GM20000 (cell line): Measurements from ENCODE around the gene FYN.
"Not testable (repeated sequence)": the region's sequence is repeated elsewhere in the genome, so short reads cannot be mapped to it uniquely, and the experiment has no call there.

Experiments
- DNase-seq: peaks from one replicate; pipeline ENCODE4 v3.0.0; 2012; ENCODE audit warnings: low spot score
- TF ChIP-seq, protein P1 (sequence below): IDR thresholded peaks from 2 replicates; pipeline ENCODE4 v1.5.1; 2012; ENCODE audit warnings: mild to moderate bottlenecking, control low read depth; ENCODE audit errors: extremely low read depth, missing control alignments

Gene FYN

DNA sequence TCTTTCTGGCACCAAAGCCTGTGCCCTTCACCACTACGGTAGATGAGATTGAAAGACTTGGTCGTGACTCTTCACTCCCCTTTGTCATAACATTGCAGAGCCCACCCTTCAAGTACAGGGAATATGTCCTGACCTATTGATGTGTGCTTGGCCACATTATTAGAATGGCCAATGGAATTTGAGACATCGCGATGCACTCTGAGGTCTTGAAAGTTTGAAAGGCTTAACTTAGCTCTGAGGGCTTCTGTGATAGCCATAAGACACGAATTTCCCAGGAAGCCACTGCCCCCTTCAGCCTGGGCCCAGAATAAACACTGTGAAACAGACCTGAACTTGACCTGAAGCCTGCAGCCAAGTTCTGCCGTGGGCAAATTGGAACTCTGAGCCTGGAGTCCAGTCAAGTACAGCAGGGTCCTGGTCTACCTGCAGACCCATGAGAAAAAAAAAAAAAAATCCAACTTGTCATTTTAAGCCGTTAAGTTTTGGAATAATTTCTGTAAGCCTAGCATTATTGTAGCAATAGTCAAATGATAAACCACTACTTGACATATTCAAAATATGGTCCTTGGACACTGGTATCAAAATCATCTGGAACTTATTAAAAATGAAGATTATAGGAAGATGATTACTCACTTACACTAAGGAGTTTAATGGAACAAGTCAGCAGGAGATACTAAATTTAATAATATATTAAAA, 230.6 kb downstream of the FYN start:
- DNase-seq, result peak; percentile 60
- TF ChIP-seq, protein P1, sequence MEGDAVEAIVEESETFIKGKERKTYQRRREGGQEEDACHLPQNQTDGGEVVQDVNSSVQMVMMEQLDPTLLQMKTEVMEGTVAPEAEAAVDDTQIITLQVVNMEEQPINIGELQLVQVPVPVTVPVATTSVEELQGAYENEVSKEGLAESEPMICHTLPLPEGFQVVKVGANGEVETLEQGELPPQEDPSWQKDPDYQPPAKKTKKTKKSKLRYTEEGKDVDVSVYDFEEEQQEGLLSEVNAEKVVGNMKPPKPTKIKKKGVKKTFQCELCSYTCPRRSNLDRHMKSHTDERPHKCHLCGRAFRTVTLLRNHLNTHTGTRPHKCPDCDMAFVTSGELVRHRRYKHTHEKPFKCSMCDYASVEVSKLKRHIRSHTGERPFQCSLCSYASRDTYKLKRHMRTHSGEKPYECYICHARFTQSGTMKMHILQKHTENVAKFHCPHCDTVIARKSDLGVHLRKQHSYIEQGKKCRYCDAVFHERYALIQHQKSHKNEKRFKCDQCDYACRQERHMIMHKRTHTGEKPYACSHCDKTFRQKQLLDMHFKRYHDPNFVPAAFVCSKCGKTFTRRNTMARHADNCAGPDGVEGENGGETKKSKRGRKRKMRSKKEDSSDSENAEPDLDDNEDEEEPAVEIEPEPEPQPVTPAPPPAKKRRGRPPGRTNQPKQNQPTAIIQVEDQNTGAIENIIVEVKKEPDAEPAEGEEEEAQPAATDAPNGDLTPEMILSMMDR, result peak; percentile 58

DNA sequence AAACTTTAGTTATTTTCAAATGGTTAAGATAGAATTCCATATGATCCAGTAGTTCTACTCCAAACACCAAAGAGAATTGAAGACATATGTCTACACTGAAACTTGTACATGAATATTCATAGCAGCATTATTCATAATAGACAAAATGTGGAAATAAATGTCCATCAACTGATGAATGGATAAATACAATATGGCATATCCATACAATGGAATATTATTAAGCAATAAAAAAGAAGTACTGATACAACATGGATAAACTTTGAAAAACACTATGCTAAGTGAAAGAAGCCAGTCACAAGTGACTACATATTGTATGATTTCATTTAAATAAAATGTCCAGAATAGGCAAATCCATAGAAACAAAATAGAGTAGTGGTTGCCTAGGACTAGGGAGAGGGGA, 234.0 kb downstream of the FYN start:
- DNase-seq, result no peak
- TF ChIP-seq, protein P1, result no peak

GRCh38 chr6:111634981-111635380, 238.3 kb downstream of the FYN start:
- not testable (repeated sequence) for DNase-seq

DNA sequence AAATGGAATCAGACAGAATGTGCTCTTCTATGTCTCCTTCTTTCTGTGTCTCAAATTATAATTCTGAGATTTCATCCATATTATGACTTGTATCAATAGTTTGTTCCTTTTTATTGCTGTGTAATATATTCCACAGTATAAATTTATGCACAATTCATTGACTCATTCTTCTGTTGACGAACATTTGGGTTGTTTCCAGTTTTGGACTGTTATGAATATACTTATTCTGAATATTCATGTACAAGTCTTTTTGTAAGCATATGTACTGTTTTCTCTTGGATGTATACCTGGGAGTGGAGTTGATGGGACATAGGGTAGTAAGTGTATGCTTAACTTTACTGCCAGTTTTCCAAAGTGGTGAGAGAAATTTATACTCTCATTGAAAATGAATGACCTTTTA, 239.4 kb downstream of the FYN start:
- no peak for DNase-seq
- TF ChIP-seq, protein P1, result no peak

- DNase-seq, result no peak
- TF ChIP-seq, protein P1, result no peak
Observed at GRCh38 chr6:111632468-111633247, 240.6 kb downstream of the FYN start.

DNA sequence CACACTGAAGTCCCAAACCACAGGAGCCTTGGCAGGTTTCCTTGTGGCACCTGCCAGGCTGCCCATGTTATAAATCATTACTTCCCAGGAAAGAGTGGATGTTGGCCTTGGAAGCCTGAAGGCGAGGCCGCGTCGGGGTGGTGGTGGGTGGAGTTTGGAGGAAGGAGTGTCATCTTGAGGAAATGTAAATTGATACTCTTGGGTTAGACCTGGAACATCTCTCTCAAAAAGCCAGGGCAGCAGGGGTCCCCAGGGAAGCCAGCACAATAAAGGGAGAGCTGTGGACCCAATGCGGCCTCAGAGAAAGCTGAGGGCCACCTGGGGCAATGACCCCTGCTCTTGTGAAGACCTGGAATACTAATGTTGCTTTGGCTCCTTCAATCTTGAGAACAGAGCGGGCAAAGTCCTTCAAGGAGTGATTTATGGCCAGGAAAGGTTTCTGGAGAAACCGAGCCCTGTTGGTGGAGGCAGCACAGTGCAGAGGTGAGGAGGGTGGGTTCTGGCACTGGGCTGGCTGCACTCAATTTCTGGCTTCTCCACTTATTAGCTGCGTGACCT, 241.3 kb downstream of the FYN start:
- DNase-seq, result no peak
- TF ChIP-seq, protein P1, result no peak

GRCh38 chr6:111631018-111631417, 242.2 kb downstream of the FYN start:
- TF ChIP-seq, protein P1, result no peak
- DNase-seq, result no peak
